PC-3 (cell line): ENCODE data around the gene MOCS2. TPM values are rescaled to one million over a fixed set of nuclear protein-coding genes. Genes with fewer than 3 reads are reported as not detected.

Experiments used
- ATAC-seq: fragments of 200-7000 bp; cut with Tn5 transposase; 2 replicates; pipeline ENCODE4 v1.9.1; 2020; ENCODE audit warnings: mild to moderate bottlenecking, moderate library complexity
- BruUV-seq: library from RNA; stranded (reverse); fragments of 400-500 nt; replicated peaks from 2 replicates; lab custom pipeline; 2021; lab: Mats Ljungman, UMichigan
- CTCF ChIA-PET: fragments of 300-600 bp; sonication (Branson Sonifier 250); formaldehyde crosslinking; loops from one replicate; lab custom pipeline; 2022; ENCODE audit warnings: antibody characterized with exemption; lab: Charles Lee
- POLR2A ChIA-PET: fragments of 300-600 bp; sonication (Branson Sonifier 250); formaldehyde crosslinking; loops from one replicate; lab custom pipeline; 2022; ENCODE audit warnings: antibody characterized with exemption; ENCODE audit not compliant: unreplicated experiment; lab: Charles Lee
- DNase-seq: peaks from one replicate; pipeline ENCODE4 v3.0.0-alpha.2; 2015
- H2AFZ ChIP-seq: fragments of 300-600 bp; sonication (generic); 2 replicates; pipeline ENCODE4 v1.6.0; 2016; ENCODE audit warnings: antibody characterized with exemption, low read length
- H3F3A ChIP-seq: fragments of 300-600 bp; sonication (generic); one replicate; pipeline ENCODE4 v1.6.0; 2017; ENCODE audit warnings: antibody characterized with exemption, low read length, control low read depth, mild to moderate bottlenecking; ENCODE audit not compliant: unreplicated experiment
- H3K27ac ChIP-seq: fragments of 300-600 bp; sonication (generic); 2 replicates; pipeline ENCODE4 v1.5.1; 2016; ENCODE audit warnings: mild to moderate bottlenecking, low read length
- H3K27me3 ChIP-seq: fragments of 300-600 bp; sonication (generic); 2 replicates; pipeline ENCODE4 v1.6.1; 2016; ENCODE audit warnings: low read length, mixed read lengths
- H3K36me3 ChIP-seq: fragments of 300-600 bp; sonication (generic); 2 replicates; pipeline ENCODE4 v1.6.1; 2016; ENCODE audit warnings: low read depth, mixed run types, low read length, mixed read lengths
- H3K4me1 ChIP-seq: fragments of 300-600 bp; sonication (generic); 2 replicates; pipeline ENCODE4 v1.5.1; 2016; ENCODE audit warnings: low read length; ENCODE audit not compliant: insufficient read depth
- H3K4me2 ChIP-seq: fragments of 300-600 bp; sonication (generic); 2 replicates; pipeline ENCODE4 v1.6.0; 2016; ENCODE audit warnings: low read length
- H3K4me3 ChIP-seq: fragments of 300-600 bp; sonication (generic); 2 replicates; pipeline ENCODE4 v1.5.1; 2016; ENCODE audit warnings: mild to moderate bottlenecking, low read length, mixed read lengths
- H3K79me2 ChIP-seq: fragments of 300-600 bp; sonication (generic); 2 replicates; pipeline ENCODE4 v1.6.1; 2017; ENCODE audit warnings: low read length, mixed read lengths
- H3K9ac ChIP-seq: fragments of 300-600 bp; sonication (generic); 2 replicates; pipeline ENCODE4 v1.6.0; 2016; ENCODE audit warnings: mild to moderate bottlenecking, low read length
- H3K9me2 ChIP-seq: fragments of 300-600 bp; sonication (generic); replicated peaks from 2 replicates; pipeline ENCODE4 v1.6.1; 2016; ENCODE audit warnings: mixed run types, low read length, mixed read lengths
- H3K9me3 ChIP-seq: fragments of 300-600 bp; sonication (generic); 2 replicates; pipeline ENCODE4 v1.6.1; 2016; ENCODE audit warnings: low read length, mixed read lengths
- H4K20me1 ChIP-seq: fragments of 300-600 bp; sonication (generic); 2 replicates; pipeline ENCODE4 v1.6.1; 2016; ENCODE audit warnings: low read length, mixed read lengths
- EZH2 ChIP-seq: fragments of 300-600 bp; sonication (generic); IDR thresholded peaks from one replicate; pipeline ENCODE4 v1.6.1; 2017; ENCODE audit warnings: antibody characterized with exemption, mild to moderate bottlenecking, low read length; ENCODE audit not compliant: unreplicated experiment
- EZH2phosphoT487 ChIP-seq: fragments of 300-600 bp; sonication (generic); IDR thresholded peaks from 2 replicates; pipeline ENCODE4 v1.6.1; 2018; ENCODE audit warnings: mild to moderate bottlenecking, antibody characterized with exemption, low read length, borderline replicate concordance
- intact Hi-C: fragments of 100-400 bp; cut with micrococcal nuclease; formaldehyde crosslinking; loops from 2 replicates; pipeline ENCODE4 v1.9.0; 2023
- total RNA-seq: library from RNA; depleted of rRNA; stranded (reverse); fragments of >200 nt; gene quantifications from 2 replicates; pipeline ENCODE4 v1.2.3, GENCODE V29; 2014
- TF ChIP-seq, protein P1 (sequence below): fragments of 300-600 bp; sonication (generic); conservative IDR thresholded peaks from 2 replicates; pipeline ENCODE4 v1.5.1; 2017; ENCODE audit warnings: antibody characterized with exemption, low read depth, mild to moderate bottlenecking, low read length

The MOCS2 gene
- total RNA-seq, 1 experiment from 2014 or later = 26.5 TPM

DNA sequence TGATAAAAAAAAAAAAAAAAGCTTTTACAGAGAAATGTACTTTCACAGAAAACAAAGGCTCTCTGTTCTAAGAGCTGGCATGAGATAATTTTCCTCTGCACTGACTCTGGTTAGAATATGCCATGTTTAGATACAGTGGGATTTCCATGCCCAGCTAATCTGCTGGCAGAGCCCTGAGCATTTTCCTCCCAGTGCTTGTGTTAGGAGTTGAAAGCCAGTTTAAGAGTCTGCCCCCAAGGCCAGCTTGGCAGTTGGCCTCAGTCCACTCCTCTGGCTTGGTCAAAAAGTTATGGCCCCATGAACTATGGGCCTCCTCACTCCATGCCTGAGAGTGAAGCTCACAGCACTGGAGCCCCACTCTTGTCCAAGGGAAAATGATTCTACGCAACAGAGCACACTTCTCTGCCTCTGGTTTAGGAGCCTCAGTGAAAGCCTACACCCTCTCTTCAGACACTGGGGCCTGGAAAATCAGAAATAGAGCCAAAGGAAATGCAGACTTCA is 21.9 kb downstream of the MOCS2 start:
- DNase-seq (no peak), ATAC-seq (no peak)
- Histone ChIP-seq H3K4me3 (no peak overlapping the region), H3K9ac (no peak overlapping the region), H3K79me2 (no peaks in the 10 kb centered on the region), H3K36me3 (peaks cover 66% of the 10 kb centered on the region), H2AFZ (no peak overlapping the region), H3K4me2 (no peak overlapping the region), H3F3A (no peaks in the 10 kb centered on the region), H3K9me2 (no peaks in the 10 kb centered on the region), H3K9me3 (no peaks in the 10 kb centered on the region), H4K20me1 (no peaks in the 10 kb centered on the region), H3K4me1 (peaks cover 11% of the 10 kb centered on the region; the same call in 1 of the 2 replicates), H3K27ac (no peak overlapping the region), H3K27me3 (no peaks in the 10 kb centered on the region)
- intact Hi-C loops = no loop called here
- POLR2A ChIA-PET = interaction anchor here (0.6 kb wide), 1 partner anchor 18 kb away, joined by 9 read pairs; no protein-coding TSS in a partner anchor
- TF ChIP-seq EZH2 = no peak
- no peak for TF ChIP-seq EZH2phosphoT487
- TF ChIP-seq, protein P1, sequence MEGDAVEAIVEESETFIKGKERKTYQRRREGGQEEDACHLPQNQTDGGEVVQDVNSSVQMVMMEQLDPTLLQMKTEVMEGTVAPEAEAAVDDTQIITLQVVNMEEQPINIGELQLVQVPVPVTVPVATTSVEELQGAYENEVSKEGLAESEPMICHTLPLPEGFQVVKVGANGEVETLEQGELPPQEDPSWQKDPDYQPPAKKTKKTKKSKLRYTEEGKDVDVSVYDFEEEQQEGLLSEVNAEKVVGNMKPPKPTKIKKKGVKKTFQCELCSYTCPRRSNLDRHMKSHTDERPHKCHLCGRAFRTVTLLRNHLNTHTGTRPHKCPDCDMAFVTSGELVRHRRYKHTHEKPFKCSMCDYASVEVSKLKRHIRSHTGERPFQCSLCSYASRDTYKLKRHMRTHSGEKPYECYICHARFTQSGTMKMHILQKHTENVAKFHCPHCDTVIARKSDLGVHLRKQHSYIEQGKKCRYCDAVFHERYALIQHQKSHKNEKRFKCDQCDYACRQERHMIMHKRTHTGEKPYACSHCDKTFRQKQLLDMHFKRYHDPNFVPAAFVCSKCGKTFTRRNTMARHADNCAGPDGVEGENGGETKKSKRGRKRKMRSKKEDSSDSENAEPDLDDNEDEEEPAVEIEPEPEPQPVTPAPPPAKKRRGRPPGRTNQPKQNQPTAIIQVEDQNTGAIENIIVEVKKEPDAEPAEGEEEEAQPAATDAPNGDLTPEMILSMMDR = no peak
- CTCF ChIA-PET = interaction anchor here (0.5 to 0.8 kb wide), 3 partner anchors 35 to 139 kb away, joined by 3 to 4 read pairs (median 4); no protein-coding TSS in a partner anchor
- no TSS peak for BruUV-seq

DNA sequence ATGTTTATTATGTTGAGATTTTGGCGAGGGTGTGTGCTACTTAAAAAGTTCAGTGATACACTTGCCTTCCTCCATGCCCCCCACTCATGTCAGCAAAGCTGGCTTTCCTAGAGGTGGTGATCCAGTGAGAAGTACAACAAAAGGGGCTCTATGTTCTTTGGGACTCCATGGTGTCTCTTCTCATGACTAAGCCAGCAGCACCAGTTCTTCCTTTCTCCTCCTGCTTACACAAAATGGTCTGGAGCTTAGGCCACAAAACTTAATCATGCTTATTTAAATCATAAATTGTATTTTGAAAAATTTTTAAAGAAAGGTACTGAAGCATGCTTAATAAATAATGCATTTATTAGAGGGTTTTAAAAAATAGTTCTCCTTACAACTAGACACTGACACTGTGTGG is 22.4 kb downstream of the MOCS2 start:
- no peaks in the 10 kb centered on the region for H3F3A ChIP-seq
- H3K79me2 ChIP-seq = no peaks in the 10 kb centered on the region
- no peak overlapping the region for H3K9ac ChIP-seq
- H3K4me2 ChIP-seq = no peak overlapping the region
- no peak overlapping the region for H3K4me3 ChIP-seq
- CTCF ChIA-PET = interaction anchor here (0.6 to 0.8 kb wide), 2 partner anchors 35 to 138 kb away, joined by 3 to 4 read pairs; no protein-coding TSS in a partner anchor
- H3K27me3 ChIP-seq = no peaks in the 10 kb centered on the region
- intact Hi-C loops = no loop called here
- H2AFZ ChIP-seq = no peak overlapping the region
- POLR2A ChIA-PET = interaction anchor here (0.6 kb wide), 1 partner anchor 18 kb away, joined by 9 read pairs; no protein-coding TSS in a partner anchor
- H3K9me2 ChIP-seq = no peaks in the 10 kb centered on the region
- ATAC-seq (no peak), DNase-seq (no peak)
- H3K27ac ChIP-seq = no peak overlapping the region
- no peaks in the 10 kb centered on the region for H3K9me3 ChIP-seq
- H4K20me1 ChIP-seq = no peaks in the 10 kb centered on the region
- BruUV-seq = no TSS peak
- H3K4me1 ChIP-seq = peaks cover 11% of the 10 kb centered on the region; the same call in 1 of the 2 replicates
- TF ChIP-seq, protein P1 = no peak
- TF ChIP-seq EZH2 = no peak
- no peak for TF ChIP-seq EZH2phosphoT487
- H3K36me3 ChIP-seq = peaks cover 68% of the 10 kb centered on the region
